Medulla oblongata (tissue), 1 donor: ENCODE data around the gene TNFRSF4.
"Not testable (repeated sequence)": the region's sequence is repeated elsewhere in the genome, so short reads cannot be mapped to it uniquely, and the experiment has no call there.

Source experiments
- DNase-seq: peaks from one replicate; pipeline ENCODE4 v3.0.0-alpha.2; 2015; ENCODE audit errors: extremely low spot score

TNFRSF4 gene

DNA sequence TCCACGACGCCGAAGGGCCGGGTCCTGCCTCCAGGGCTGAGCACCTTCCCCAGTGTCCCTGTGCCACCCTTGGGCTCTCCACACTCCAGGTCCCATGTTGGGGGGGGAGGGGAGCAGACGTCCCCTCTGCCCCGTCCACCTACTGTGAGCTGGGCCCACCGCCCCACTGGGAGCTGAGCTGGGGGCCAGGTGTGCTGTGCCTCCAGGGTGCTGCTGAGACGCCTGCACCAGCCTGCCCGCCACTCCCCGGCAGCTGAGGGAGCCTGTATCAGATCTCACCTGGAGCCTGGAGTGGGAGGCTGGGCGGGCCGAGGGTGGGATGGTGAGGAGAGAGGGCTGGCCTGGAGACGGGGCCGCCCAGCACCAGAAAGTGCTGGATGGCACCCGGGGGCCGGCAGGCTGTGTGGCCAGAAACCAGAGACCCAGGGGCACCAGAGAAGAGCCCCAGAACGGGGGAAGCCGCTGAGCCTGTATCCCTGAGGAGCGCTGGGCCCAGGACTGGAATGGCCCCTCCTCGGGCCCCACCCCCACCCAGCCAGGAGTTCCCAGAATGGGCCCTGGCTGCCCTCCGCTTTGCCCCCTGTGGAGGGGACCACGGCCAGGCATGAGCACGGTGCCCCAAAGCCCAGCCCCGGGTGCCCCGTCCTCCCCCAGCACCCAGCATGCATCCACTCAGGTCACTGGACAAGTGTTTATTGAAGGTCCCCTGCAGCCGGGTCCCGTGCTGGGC, 11.0 kb downstream of the TNFRSF4 start:
- DNase-seq, result no peak

DNA sequence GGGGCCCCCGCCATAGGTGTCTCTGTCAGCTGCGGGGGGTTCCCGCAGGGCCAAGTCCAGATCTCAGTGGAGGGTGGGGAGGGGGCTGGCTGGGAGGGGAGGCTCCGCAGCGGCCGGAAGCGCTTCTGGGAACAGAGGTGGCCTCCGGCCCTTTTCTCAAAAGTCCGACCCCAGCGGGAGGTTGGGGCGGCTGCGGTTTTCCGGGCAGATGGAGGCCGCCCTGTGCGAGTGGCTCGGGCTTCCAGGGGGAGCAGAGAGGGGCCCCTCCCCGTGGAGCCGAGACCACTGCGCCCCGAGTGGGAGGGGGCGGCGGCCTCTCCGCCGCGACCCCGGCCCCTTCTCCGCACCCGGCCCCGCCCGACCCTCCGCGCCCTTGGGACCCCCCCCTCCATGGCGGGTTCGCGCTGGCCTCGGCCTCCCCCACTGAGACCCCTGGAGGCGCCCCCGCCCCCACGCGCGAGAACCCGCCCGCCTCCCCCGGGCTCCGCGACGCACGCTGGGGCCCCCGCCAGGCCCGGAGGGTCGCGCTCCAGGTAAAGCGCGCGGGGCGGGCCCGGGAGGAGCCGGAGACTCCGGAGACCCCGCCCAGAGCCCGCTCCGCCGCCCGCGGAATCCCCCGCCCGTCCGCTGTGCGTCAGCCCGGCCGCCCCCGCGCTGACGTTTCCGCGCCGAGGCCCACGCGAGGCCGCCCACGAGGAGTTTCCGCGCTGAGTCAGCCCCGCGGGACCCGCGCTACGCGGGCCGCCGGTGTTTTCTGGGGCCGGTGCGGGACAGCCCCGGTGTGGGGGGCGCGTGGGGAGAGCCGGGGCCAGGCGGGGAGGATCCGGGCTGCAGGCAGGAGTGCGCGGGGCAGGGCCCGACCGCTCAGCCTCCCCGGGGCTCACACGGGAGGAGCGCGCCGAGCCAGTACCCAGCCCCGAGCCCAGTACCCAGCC, 12.8 kb downstream of the TNFRSF4 start:
- DNase-seq, result no peak

DNA sequence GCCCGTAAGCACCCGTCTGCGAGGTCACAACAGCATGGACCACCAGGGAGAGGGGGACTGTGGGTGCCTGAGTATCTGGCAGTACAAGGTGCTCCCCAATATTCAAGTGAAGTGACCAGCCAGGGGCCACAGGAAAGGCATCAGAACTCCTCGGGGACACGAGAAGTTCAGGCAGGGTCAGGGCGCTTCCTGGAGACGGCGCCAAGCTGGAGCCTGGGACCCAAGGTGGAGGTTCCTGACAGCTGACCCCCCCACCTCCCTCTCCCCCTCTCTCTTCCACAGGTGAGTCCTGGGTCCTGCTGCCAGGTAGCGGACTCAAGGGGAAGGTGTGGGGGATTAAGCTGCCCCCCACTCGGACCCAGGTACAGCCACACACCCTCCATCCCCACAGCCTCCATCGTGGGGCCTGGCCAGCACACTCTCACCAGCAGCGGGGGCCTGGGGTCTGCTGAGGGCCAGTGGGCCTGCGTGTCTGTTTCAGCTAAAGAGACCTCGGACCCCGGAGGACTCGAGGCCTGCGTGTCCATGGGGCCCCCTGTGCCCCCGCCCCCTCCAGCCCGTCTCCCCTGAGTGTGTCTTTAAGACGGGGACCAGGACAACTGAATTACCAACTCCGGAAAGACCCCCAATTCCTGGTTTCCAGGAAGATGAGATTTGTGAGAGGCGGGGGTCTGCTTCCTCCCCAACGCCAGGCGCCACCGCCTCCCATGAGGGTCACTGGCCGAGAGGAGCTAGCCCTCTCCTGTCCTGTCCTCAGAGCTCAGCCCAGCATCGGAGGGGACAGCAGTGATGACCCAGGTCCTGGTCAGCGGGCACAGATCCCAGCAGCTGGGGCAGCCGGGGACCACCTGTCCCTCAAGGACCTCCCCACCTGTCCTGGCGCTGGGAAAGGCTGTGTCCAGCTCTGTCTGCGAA, 13.7 kb downstream of the TNFRSF4 start:
- DNase-seq, result no peak

DNA sequence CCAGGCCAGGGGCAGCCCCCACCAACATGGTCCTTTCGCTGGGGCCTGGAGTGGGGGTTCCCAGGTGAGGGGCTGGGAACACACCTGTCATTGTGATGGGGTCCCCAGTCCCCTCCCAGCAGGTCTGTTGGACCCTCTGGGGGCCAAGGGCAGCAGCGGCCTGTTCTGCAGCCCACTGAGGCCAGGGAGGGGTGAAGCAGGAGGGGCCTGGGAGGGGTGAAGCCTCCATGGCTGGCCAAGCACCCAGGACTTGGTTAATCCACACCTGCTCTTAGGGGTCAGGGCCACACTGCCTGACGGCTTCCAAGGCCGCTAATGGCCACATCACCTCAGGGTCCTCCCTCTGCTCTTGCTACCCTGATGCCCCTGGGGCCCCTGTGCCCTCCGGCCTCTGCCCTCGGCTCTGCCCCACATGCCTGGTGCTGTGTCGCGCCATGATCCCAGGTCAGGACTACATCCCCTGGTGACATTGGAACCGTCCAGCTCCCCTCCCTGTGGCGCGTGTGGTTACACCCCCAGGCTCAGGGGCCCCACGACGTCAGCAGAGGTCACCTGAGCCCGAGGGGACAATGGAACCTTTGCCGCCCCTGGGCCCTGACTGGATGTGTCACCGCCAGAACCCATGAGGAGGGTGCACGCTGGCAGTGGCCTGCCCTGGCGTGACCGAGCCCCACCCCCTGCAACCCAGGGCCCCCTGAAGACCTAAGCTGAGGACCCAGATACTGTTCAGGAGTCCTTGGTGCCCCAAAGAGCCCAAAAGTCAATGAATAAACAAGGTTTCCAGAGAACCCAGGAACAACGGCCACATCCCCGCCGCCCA, 14.6 kb downstream of the TNFRSF4 start:
- DNase-seq, result no peak

DNA sequence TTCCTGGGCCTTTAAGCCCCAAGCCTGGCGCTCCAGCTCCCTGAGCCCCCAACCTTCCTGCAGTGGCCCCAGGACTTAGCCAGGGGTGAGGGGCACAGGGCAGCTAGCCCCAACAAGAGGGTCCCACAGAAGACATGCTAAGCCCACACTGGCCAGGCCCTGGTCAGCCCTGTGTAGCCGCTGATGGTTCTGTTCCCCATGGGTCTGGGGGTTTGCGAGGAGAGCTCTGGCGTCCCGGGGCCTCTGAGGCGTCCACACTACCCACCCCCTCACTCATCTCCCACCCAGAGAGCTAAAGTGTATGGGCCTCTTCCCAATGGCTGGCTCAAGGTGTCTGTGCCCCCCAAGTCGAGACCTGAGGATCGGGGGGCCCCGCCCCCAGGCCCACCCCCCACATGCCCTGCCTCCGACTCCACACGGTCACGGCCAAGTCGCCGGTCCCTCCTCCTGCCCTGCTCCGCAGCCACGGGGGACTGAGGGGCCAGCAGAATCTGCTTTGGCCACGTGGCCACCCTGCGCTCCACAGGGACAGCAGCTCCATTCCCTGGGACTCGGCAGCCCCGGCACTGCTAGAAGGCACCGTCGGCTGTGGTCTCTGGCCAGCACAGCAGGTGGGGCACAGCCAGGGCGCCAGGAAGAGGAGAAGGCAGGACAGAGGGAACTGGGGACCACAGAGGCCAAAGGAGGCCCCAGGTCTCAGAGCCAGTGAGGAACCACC, 15.4 kb downstream of the TNFRSF4 start:
- DNase-seq, result no peak

DNA sequence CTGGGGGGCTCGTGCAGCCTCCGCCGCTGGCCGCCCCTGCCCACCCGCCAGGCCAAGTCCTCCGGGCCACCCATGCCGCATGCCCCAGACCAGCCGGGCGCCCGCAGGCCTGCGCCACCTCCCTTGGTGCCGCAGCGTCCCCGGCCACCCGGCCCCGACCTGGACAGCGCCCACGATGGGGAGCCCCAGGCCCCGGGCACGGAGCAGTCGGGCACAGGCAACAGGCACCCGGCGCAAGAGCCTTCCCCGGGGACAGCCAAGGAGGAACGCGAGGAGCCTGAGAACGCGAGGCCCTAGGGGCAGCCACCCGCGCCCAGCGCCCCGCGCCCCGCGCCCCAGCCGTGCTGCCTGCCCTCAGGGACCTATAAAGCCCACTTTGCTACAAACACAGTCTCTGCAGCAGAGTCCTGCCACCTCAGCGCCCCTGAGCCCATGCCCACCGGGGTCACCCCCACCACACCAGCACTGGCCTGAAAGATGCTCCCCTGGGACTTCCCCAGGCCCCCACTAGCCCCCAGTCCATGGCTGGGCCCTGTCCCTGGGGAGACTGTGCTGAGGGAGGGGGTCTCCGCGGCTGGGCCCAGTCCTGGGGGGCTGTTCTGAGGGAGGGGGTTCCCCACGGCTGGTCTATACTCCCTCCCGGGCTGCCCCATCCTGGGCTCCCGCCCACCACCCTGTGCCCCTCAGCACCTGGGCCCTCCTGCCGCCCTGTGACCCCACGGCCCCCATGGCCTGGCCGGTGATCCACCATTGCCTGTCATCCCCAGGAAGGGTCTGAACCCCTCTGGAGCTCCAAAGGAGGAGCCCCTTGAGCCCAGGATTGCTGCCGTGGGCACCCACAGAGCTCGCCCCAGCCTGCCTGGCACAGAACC, 16.2 kb downstream of the TNFRSF4 start:
- no peak for DNase-seq

DNA sequence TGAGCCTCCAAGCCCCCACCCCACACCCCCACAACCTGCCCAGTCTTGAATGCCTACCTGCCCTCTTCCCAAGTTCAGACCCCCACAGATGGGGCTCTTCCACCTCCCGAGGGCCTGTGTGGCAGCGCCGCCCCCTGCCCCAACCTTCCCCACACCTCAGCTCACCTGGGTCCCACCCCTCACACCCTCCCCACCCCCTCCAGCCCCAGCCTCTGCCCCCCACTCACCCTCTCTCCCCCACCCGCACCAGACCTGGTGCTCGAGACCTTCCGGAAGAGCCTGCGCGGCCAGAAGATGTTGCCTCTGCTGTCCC, 16.8 kb downstream of the TNFRSF4 start:
- no peak for DNase-seq

DNA sequence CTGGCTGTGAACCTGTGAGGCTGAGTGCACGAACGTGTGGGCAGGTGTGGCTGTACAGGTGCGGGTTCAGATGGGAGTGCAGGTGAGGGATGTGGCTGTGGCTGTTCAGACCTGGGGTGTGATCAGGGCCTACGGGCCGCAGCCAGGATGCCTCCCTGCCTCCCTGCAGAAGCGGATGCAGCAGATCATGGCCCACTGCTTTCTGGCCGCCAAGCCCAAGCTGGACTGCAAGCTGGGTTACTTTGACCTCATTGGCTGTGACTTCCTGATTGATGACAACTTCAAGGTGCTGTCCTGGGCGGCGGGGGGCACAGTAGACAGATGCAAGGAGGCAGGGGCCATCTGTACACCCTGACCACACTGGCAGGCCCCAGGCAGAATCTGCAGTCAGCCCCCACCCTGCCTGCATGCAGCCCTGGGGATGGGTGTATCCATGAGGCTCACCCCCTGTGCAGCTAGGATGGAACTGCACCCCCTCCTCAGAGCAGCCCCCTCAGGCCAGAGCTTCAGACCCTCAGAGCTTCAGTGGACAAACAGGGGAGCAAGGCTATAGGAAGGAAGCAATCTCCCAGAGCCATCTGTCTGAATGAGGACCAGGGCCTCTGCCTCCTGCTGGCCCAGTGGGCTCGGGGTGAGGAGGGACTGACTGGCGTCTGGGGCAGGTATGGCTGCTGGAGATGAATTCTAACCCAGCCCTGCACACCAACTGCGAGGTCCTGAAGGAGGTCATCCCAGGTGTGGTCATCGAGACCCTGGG, 17.3 kb downstream of the TNFRSF4 start:
- no peak for DNase-seq

DNA sequence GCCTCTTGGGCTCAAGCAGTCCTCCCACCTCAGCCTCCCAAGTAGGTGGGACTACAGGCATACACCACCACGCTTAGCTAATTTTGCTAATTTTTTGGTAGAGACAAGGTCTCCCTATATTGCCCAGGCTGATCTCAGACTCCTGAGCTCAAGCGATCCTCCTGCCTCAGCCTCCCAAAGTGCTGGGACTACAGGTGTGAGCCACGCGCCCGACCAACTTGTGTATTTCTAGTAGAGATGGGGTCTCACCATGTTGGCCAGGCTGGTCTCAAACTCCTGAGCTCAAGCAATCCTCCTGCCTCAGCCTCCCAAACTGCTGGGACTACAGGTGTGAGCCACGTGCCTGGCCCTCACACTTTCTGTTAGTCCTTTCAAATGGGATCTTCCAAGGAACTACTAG, 18.2 kb downstream of the TNFRSF4 start:
- DNase-seq, result not testable (repeated sequence)

DNA sequence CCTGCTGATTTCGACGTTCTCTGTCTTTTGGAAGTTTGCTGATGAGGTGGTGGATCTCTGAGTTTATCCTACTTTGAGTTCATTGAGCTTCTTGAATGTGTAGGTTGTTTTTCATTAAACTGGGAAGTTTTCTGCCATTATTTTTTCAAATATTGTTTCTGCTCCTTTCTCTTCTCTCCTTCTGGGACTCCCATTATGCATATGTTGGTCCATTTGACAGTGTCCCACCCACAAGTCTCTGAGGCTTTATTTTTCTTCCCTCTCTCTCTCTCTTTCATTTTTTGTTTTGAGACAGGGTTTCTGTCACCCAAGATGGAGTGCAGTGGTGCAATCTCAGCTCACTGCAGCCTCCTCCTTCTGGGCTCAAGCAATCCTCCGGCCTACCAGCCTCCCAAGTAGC, 19.2 kb downstream of the TNFRSF4 start:
- DNase-seq, result no peak

DNA sequence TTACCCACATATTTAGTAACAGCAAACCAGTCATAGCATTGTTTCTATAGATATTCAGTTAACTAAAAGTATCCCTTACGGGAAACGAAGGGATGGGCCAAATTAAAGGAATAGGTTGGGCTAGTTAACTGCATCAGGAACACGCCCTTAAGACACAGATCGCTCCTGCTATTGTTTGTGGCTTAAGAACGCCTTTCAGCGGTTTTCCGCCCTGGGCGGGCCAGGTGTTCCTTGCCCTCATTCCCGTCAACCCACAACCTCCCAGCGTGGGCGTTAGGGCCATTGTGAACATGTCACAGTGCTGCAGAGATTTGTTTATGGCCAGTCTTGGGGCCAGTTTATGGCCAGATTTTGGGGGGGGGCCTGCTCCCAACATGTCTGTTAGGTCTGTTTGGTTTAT, 22.2 kb downstream of the TNFRSF4 start:
- no peak for DNase-seq

DNA sequence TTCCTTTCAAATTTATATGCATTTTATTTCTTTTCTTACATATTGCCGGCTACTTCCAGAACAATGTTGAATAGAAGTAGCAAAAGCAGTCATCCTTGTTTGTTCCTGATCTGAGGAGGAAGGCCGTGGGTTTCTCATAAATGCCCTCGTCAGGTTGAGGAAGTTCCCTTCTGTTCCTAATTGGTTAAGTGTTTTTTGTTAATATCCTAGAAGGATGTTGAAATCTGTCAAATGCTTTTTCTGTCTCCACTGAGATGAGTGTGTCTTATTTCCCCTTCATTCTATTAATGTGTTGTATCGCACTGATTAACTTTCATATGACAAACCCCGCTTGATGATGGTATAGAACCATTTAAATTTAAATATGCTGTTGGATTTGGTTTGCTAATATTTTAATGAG, 24.8 kb downstream of the TNFRSF4 start:
- DNase-seq, result no peak

DNA sequence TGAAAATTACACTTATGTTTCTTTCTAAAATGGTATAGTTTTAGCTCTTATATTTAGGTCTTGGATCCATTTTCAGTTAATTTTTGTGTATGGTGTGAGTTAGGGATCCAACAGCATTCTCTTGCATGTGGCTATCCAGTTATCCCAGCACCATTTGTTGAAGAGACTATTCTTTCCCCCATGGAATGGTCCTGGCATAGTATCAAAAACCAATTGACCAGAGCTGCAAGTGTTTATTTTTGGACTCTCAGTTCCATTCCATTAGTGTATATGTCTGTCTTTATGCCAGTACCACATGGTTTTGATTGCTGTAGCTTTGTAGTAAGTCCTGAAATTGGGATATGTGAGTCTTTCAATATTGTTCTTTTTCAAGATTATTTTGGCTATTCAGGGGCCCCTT, 26.0 kb downstream of the TNFRSF4 start:
- no peak for DNase-seq

DNA sequence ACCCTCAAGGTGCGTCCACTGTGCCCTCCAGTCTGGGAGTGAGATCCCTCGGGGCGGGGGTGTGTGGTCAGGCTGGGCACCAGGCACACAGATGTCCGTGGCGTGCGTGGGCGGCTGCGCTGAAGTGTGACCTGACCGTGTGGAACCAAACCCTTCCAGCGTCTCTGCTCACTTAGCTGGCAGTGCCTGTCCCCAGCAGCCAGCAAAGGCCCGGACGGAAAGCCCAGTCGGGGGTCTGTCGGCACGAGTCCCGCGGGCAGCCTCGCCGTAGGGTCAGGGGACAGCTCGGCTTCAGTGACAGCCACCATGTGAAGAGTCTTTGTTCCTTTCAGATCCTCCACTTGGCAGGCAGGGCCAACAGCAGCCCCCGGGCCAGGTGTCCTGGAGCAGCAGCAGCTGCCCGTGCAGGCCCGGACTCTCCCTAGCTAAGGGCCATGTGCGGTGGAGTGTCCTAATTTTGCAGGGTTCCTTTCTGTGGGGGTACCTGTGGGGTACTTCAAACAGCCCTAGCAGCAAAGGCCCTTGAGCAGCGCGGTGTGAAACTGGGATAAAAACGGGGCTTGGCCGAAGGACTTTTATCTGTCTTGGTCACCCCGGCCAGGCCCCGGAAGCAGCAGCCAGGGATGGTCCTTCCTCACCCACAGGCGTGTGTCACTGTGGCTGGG, 28.7 kb downstream of the TNFRSF4 start:
- DNase-seq, result peak; percentile 40

DNA sequence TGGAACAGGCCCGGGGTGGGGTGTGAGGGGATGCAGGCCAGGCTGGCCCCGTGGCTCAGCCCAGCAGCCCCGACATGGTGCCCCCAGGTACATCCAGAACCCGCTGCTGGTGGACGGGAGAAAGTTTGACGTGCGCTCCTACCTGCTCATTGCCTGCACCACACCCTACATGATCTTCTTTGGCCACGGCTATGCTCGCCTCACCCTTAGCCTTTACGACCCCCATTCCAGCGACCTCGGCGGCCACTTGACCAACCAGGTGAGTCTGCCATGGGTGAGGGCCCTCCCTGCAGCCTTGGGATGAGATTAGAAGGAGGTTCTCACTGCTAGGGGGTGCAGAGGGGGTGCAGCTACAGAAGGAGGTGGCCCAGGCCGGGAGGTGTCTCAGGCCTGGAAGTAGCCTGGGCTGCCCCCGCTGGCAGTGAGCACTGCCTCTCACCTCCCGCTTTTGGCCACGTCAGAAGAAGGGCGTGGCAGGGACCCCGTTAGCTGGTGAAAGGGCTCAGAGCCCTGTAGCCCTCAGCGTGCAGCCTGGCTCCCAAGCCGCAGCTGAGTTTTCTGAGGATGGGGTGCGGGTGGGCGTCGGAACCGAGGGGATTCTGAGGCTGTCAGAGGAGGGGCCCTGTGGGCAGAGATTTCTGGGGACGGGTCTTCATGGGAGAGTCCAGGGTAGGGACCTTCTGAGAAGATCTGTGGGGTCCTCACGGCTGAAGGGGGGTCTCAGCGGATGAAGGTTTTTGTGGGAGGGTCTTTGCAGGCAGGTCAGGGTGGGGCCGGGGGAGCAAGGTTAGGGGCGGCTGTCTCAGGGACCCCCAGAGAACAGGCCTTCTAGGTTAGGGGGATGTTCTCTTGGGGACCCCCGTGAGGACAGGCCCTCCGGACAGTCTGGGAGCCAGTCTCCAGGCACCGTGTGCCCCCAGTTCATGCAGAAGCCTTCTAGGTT, 29.8 kb downstream of the TNFRSF4 start:
- no peak for DNase-seq

DNA sequence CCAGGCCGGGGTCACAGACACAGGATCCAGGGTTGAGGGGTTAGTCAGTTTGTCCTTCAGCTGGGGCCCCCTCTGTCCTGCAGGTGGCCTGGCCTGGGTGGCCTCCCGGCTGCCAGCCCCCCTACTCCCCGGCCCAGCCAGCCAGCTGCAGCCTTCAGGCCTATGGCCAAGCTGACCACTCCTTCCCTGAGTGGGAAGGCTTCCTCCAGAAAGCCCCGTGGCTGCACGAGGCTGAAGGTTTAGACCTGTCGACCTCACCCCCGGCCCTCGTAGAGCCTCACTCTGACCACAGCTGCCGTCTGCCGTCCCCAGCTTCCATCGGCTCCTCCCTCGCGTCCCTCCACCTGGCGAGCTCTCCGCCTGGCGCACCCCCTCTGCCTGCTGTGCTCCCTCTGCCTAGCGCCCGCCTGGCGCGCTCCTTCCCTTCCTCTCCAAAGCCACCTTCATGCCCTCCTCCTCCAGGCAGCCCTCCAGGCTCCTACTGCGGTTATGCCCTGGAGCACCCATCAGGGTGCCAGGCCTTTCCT, 30.7 kb downstream of the TNFRSF4 start:
- DNase-seq, result no peak
